ENCODE data around the gene KRTAP5-3.
"Not testable (repeated sequence)": the region's sequence is repeated elsewhere in the genome, so short reads cannot be mapped to it uniquely, and the experiment has no call there.

Gene KRTAP5-3

DNA sequence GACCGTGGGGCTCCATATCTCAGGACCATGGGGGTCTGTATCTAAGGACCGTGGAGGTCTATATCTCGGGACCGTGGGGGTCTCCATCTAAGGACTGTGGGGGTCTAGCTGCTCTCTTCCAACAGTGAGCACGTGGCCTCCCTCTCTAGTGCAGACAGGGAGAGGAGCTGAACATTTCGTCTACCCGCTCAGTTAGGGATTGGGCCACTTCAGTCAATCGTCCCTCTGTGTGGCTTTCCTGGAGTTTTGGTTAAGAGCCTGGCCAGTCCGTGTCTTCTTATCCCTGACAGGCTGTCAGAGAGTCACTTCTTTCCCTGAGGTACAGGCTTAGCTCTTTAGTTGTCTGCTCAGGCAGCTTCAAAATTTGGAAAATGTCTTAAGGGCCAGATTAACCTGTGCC is 26.3 kb downstream of the KRTAP5-3 start:
- POLR2A ChIA-PET = no interaction called here
- no peak for TF ChIP-seq FOXM1 (IDR thresholded peaks at IDR 0.05; ENCODE audit: borderline replicate concordance)
- no peak for TF ChIP-seq BHLHE40 (IDR thresholded peaks at IDR 0.05; ENCODE audit: borderline replicate concordance)
- TF ChIP-seq FOXK2 (IDR thresholded peaks at IDR 0.05) = no peak
- no peak for TF ChIP-seq ZNF384 (IDR thresholded peaks at IDR 0.05)
- no peak for TF ChIP-seq ARNT (IDR thresholded peaks at IDR 0.05)
- TF ChIP-seq LEF1 (IDR thresholded peaks at IDR 0.05; ENCODE audit: borderline replicate concordance) = no peak
- no peak for TF ChIP-seq TARDBP (IDR thresholded peaks at IDR 0.05)
- TF ChIP-seq NFRKB (IDR thresholded peaks at IDR 0.05) = no peak
- no peak for TF ChIP-seq CTBP1 (IDR thresholded peaks at IDR 0.05; ENCODE audit: borderline replicate concordance)
- TF ChIP-seq FOXA1 (IDR thresholded peaks at IDR 0.05) = no peak
- no peak for TF ChIP-seq HDGF (IDR thresholded peaks at IDR 0.05; ENCODE audit: borderline replicate concordance)
- TF ChIP-seq SUZ12 (IDR thresholded peaks at IDR 0.05) = no peak
- no peak for TF ChIP-seq L3MBTL2 (conservative IDR thresholded peaks at IDR 0.05)
- no peak for TF ChIP-seq SP1 (IDR thresholded peaks at IDR 0.05)
- DNase-seq (ENCODE audit: extremely low spot score) = no peak
- CTCF ChIA-PET = interaction anchor here (1.6 kb wide), 1 partner anchor 13 kb away, joined by 6 read pairs; no protein-coding TSS in a partner anchor

DNA sequence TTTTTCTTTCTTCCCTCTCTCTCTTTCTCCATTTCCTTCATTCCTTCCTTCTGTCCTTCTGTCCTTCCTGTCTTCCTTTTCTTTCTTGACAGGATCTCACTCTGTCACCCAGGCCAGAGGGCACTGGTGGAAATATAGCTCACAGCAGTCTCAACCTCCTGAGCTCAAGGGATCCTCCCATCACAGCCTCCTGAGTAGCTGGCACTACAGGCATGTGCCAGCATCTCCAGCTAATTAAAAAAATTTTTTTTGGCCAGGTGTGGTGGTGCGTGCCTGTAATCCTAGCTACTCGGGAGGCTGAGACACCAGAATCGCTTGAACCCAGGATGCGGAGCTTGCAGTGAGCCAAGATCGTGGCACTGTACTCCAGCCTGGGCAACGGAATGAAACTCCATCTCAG is 31.4 kb downstream of the KRTAP5-3 start:
- TF ChIP-seq SP1 (IDR thresholded peaks at IDR 0.05) (no peak), L3MBTL2 (conservative IDR thresholded peaks at IDR 0.05) (no peak), BHLHE40 (IDR thresholded peaks at IDR 0.05; ENCODE audit: borderline replicate concordance) (no peak), FOXM1 (IDR thresholded peaks at IDR 0.05; ENCODE audit: borderline replicate concordance) (no peak), FOXK2 (IDR thresholded peaks at IDR 0.05) (no peak), NFRKB (IDR thresholded peaks at IDR 0.05) (no peak), HDGF (IDR thresholded peaks at IDR 0.05; ENCODE audit: borderline replicate concordance) (no peak), TARDBP (IDR thresholded peaks at IDR 0.05) (no peak), ZNF384 (IDR thresholded peaks at IDR 0.05) (no peak), FOXA1 (IDR thresholded peaks at IDR 0.05) (no peak), ELF4 (IDR thresholded peaks at IDR 0.05) (no peak), SUZ12 (IDR thresholded peaks at IDR 0.05) (no peak), ARNT (IDR thresholded peaks at IDR 0.05) (no peak), LEF1 (IDR thresholded peaks at IDR 0.05; ENCODE audit: borderline replicate concordance) (no peak)
- TF ChIP-seq, protein P1, sequence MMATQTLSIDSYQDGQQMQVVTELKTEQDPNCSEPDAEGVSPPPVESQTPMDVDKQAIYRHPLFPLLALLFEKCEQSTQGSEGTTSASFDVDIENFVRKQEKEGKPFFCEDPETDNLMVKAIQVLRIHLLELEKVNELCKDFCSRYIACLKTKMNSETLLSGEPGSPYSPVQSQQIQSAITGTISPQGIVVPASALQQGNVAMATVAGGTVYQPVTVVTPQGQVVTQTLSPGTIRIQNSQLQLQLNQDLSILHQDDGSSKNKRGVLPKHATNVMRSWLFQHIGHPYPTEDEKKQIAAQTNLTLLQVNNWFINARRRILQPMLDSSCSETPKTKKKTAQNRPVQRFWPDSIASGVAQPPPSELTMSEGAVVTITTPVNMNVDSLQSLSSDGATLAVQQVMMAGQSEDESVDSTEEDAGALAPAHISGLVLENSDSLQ (IDR thresholded peaks at IDR 0.05) = no peak
- ChIA-PET CTCF (interaction anchor here (0.8 to 2.5 kb wide), 3 partner anchors 10 to 30 kb away, joined by 3 to 13 read pairs (median 3); no protein-coding TSS in a partner anchor), POLR2A (interaction anchor here (1.5 kb wide), 1 partner anchor 30 kb away, joined by 3 read pairs; no protein-coding TSS in a partner anchor)
- no peak for DNase-seq (ENCODE audit: extremely low spot score)

- POLR2A ChIA-PET = interaction anchor here (1.5 kb wide), 1 partner anchor 29 kb away, joined by 3 read pairs; no protein-coding TSS in a partner anchor
- not testable (repeated sequence) for DNase-seq (ENCODE audit: extremely low spot score)
- CTCF ChIA-PET = interaction anchor here (0.8 to 3.0 kb wide), 2 partner anchors 16 to 29 kb away, joined by 3 to 45 read pairs; no protein-coding TSS in a partner anchor
Measured at GRCh38 chr11:1575756-1576155, 32.5 kb downstream of the KRTAP5-3 start.

GRCh38 chr11:1574933-1575242 is 33.4 kb downstream of the KRTAP5-3 start:
- POLR2A ChIA-PET = interaction anchor here (0.9 to 2.6 kb wide), 3 partner anchors 28 to 56 kb away, joined by 3 to 20 read pairs (median 6); no protein-coding TSS in a partner anchor
- CTCF ChIA-PET = interaction anchor here (0.8 to 3.0 kb wide), 6 partner anchors 10 to 28 kb away, joined by 3 to 45 read pairs (median 8); no protein-coding TSS in a partner anchor
- DNase-seq (ENCODE audit: extremely low spot score) = no peak
- TF ChIP-seq CTBP1 (IDR thresholded peaks at IDR 0.05; ENCODE audit: borderline replicate concordance) (no peak), BHLHE40 (IDR thresholded peaks at IDR 0.05; ENCODE audit: borderline replicate concordance) (no peak), LEF1 (IDR thresholded peaks at IDR 0.05; ENCODE audit: borderline replicate concordance) (no peak), SUZ12 (IDR thresholded peaks at IDR 0.05) (no peak), ELF4 (IDR thresholded peaks at IDR 0.05) (no peak), L3MBTL2 (conservative IDR thresholded peaks at IDR 0.05) (no peak), FOXM1 (IDR thresholded peaks at IDR 0.05; ENCODE audit: borderline replicate concordance) (no peak), SP1 (IDR thresholded peaks at IDR 0.05) (no peak), FOXK2 (IDR thresholded peaks at IDR 0.05) (no peak), TARDBP (IDR thresholded peaks at IDR 0.05) (no peak), ZNF384 (IDR thresholded peaks at IDR 0.05) (no peak), FOXA1 (IDR thresholded peaks at IDR 0.05) (no peak), ARNT (IDR thresholded peaks at IDR 0.05) (no peak), HDGF (IDR thresholded peaks at IDR 0.05; ENCODE audit: borderline replicate concordance) (no peak), NFRKB (IDR thresholded peaks at IDR 0.05) (no peak)
- TF ChIP-seq, protein P1 (IDR thresholded peaks at IDR 0.05) = no peak

DNA sequence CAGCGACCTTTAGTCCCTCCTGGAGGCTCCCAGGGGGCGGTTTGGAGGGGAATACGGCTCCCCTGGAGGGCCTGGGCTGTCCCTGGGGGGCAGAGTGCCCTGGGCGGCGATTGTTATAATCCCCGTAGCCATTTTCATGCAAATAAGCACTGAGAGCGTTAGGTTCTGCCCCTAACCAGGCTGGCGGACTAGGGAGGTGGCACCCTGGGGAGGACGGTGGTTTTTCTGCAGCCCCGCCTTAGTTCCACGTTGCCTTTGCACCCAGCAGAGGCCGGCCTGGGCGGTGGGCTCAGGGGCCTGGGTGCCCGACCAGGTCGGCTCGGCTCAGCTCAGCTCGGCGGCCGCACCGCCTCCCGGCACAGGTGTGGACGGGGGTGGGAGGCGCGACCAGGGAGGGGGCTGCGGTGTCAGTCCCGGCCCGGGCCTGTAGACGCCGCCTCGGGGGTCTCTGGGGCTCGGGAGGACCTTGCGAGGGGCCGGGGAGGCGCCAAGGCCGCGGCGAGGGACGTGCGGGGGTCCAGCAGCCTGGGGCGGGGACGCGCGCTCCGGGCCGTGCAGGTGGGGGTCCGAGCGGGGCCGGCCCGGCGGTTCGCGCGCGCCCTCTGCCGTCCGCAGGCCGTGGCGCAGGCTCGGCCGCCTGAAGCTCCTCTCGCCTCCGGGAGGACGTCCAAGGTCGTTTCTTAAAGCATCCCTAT is 33.9 kb downstream of the KRTAP5-3 start:
- POLR2A ChIA-PET = interaction anchor here (0.9 to 2.6 kb wide), 4 partner anchors 9 to 57 kb away, joined by 3 to 20 read pairs (median 8); no protein-coding TSS in a partner anchor
- DNase-seq (ENCODE audit: extremely low spot score) = peak; percentile 80

DNA sequence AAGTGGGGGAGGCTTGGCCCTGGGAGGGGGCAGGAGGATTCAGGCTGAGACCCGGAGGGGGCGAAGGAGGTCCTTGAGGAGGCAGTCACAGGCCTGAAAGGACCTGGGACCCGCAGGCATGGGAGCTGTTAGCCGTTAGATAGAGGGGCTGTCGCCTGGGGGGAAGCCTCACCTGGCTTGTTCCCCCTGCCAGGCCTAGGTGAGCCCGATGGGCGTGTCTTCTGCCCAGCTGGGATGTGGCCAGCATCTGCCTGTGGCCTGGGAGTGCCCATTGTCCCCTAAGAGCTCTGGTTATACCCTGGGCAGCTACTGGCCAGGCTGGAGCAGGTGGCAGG is 34.4 kb downstream of the KRTAP5-3 start:
- ChIA-PET CTCF (interaction anchor here (2.4 to 3.0 kb wide), 2 partner anchors 25 to 27 kb away, joined by 15 to 45 read pairs; no protein-coding TSS in a partner anchor), POLR2A (interaction anchor here (1.7 to 2.6 kb wide), 3 partner anchors 9 to 32 kb away, joined by 6 to 20 read pairs (median 11); no protein-coding TSS in a partner anchor)
- DNase-seq (ENCODE audit: extremely low spot score) = no peak
- TF ChIP-seq BHLHE40 (IDR thresholded peaks at IDR 0.05; ENCODE audit: borderline replicate concordance) (no peak), SP1 (IDR thresholded peaks at IDR 0.05) (no peak), SUZ12 (IDR thresholded peaks at IDR 0.05) (no peak), TARDBP (IDR thresholded peaks at IDR 0.05) (no peak), ELF4 (IDR thresholded peaks at IDR 0.05) (no peak), NFRKB (IDR thresholded peaks at IDR 0.05) (no peak), HDGF (IDR thresholded peaks at IDR 0.05; ENCODE audit: borderline replicate concordance) (no peak), FOXK2 (IDR thresholded peaks at IDR 0.05) (no peak), FOXM1 (IDR thresholded peaks at IDR 0.05; ENCODE audit: borderline replicate concordance) (no peak), ARNT (IDR thresholded peaks at IDR 0.05) (no peak), FOXA1 (IDR thresholded peaks at IDR 0.05) (no peak), LEF1 (IDR thresholded peaks at IDR 0.05; ENCODE audit: borderline replicate concordance) (no peak), CTBP1 (IDR thresholded peaks at IDR 0.05; ENCODE audit: borderline replicate concordance) (no peak), ZNF384 (IDR thresholded peaks at IDR 0.05) (no peak), L3MBTL2 (conservative IDR thresholded peaks at IDR 0.05) (no peak)
- TF ChIP-seq, protein P1 (IDR thresholded peaks at IDR 0.05) = no peak

More for the DNA sequence above, 33.9 kb downstream of the KRTAP5-3 start:
- CTCF ChIA-PET = interaction anchor here (0.8 to 3.0 kb wide), 5 partner anchors 9 to 28 kb away, joined by 3 to 45 read pairs (median 9); no protein-coding TSS in a partner anchor
- TF ChIP-seq LEF1 (IDR thresholded peaks at IDR 0.05; ENCODE audit: borderline replicate concordance) (no peak), ZNF384 (IDR thresholded peaks at IDR 0.05) (no peak), FOXM1 (IDR thresholded peaks at IDR 0.05; ENCODE audit: borderline replicate concordance) (peak; percentile 62; the same call in 1 of the 2 replicates), ARNT (IDR thresholded peaks at IDR 0.05) (0 out of 2 replicates have a peak, but pooled peaks have one; percentile 22)

Measured in HEK293T (cell line).